Fibroblast of gingiva (primary cell): ENCODE data around the gene FAM13A.
A peak's percentile ranks its signal among the peaks of the same experiment; 100 is the strongest.
"Not testable (repeated sequence)": the region's sequence is repeated elsewhere in the genome, so short reads cannot be mapped to it uniquely, and the experiment has no call there.

Experiments
- DNase-seq: peaks from one replicate; pipeline ENCODE4 v3.0.0-alpha.2; 2011; ENCODE audit warnings: low read depth

The FAM13A gene

DNA sequence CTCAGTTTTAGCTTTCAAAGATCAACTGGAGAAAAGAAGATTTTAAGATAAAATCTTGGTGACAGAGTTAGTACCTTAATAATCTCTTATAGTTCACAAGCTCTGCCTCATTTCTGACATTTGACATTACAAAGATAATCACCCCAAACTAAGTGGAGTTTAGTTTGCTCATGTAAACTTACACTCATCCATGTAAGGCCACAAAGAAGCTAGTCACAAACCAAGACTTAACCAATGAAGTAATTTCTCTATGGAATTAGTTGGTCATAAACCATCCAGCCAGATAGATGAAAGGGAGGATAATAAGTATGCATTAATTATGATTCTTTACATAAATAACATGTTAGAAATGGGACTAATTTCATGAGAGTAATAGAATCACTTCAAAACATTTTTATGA is 159.2 kb downstream of the FAM13A start:
- DNase-seq, result no peak

DNA sequence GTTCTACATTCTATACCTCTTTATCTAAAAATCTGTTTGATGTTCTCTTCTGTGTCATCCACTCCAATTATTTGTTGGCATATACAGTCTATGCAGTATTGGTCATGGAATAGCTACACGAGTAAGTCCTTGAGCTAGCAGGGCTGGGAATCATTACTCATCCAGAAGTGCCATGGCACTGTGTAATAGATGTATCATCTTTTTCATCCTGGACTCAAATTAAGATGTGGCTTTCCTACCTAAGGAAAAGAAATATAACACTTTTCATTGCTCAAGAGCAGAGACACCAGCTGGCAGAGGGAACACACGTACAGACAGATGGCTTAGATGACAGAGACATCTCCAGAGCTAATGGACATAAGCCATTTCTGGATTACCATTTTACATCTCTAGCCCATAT is 159.8 kb downstream of the FAM13A start:
- DNase-seq, result no peak

DNA sequence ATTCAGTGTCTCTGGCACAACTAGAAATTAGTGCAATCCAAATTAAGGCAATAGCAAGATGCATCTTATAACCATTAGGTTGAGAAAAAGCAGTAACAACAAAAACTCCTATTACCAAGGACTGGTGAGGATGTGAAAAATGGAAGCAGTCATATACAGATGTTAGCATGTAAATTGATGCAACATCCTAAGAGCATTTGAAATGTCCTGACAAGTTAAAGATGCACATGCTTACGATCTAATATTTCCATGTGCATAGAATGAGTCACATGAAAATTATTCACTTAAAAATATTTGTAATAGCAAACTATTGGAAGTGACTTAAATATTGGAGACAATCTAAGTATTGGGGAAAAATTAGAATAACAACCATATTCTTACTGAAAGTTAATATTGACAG is 163.0 kb downstream of the FAM13A start:
- DNase-seq, result no peak

DNA sequence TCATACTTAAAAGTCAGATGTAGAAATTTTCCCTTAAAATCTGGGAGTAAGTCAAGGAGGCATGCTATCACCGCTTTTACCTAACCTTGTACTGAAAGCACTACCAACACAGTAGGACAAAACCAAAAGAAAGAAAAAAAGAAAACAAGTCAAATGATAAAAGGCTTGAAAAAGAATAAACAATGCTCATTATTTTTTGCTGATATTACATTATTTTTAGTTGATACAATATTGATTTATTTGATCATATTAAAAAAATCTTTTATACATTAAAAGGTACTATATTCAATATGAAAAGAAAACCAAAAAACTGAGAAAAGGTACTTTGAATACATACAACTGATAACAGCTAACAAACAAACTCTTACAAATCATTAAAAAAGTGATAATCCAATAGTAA is 164.3 kb downstream of the FAM13A start:
- DNase-seq, result no peak

DNA sequence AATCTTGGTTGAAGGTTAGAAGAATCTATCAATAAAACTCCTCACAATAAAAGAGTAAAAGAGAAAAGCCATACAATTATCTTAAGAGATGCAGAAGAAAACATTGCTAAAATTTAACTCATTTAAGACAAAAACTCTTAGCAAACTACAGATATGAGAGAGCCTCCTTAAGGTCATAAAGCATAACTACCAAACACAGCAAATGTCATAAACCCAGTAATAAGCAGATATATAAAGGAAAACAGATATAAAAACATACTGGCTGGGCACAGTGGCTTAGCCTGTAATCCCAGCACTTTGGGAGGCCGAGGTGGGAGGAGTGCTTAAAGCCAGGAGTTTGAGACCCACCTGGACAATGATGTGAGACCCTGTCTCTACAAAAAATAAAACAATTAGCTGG is 165.3 kb downstream of the FAM13A start:
- no peak for DNase-seq

DNA sequence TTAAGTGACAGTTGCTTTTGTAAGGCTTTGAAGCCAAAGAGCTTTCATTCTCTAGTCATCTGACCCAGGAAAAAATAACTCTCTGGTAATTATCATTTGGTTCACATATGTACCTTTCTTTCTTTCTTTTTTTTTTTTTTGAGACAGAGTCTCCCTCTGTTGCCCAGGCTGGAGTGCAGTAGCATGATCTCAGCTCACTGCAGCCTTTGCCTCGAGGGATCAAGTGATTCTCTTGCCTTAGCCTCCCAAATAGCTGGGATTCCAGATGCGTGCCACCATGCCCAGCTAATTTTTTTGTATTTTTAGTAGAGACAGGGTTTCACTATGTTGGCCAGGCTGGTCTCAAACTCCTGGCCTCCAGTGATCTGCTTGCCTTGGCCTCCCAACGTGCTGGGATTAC is 169.6 kb downstream of the FAM13A start:
- DNase-seq, result not testable (repeated sequence)

DNA sequence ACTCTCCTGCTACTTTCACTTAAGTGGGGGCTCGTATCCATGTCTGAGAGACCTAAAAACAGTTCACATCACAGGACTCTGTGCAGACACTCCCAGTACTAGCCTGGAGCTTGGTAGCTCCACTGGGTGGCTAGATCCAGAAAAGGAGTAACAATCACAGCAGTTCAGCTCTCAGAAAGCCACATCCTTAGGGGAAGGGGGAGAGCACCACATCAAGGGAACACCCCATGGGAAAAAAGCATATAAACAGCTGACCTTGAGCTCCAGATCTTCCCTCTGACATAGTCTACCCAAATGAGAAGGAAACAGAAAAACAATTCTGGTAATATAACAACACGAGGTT is 175.8 kb downstream of the FAM13A start:
- no peak for DNase-seq

DNA sequence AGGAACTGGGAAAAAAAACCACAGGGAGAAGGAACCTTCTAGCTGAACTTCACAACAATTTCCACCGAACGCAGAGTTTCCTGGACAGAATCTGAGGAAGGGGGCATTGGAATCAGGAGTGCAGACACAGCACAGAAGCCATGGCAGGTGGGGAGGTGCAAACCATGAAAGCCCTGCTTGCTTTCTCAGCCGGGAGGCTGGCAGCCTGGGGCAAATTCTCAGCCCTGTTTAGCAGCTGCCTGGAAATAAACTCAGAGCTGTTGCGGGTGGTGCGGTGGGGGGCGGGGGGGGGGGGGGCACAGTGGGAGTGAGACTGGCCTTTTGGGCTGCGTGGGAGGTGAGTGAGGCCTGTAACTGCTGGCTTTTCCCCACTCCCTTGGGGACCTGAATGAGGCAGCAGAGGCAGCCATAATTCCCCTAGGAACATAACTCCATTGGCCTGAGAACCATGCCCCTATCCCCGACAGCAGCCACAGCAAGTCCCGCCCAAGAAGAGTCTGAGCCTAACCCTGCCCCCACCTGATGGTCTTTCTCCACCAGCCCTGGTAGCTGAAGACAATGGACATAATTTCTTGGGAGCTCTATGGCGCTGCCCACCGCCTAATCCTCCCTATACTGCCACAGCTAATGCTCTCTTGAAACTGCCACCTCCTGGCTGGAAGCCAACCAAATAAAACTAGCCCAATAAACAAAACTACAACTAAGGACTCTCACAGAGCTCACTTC is 176.3 kb downstream of the FAM13A start:
- no peak for DNase-seq

DNA sequence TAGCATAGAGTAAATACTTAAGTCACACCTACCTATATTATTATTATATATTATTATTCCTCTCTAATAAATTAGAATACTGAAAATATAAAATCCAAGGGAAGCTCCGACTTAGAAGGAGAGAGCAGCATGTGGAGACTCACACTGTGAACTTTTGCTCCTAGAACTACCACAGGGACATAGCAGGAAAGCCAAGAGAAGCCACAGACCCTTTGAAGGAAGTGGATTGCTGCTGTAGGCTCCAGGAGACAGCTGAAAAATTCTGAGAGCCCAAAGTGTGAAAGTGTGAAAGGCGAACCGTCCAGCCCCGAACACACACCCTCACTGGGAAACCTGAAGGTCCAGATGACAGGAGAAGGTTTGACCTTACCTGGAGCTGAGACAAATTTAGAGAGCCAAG is 177.0 kb downstream of the FAM13A start:
- no peak for DNase-seq

DNA sequence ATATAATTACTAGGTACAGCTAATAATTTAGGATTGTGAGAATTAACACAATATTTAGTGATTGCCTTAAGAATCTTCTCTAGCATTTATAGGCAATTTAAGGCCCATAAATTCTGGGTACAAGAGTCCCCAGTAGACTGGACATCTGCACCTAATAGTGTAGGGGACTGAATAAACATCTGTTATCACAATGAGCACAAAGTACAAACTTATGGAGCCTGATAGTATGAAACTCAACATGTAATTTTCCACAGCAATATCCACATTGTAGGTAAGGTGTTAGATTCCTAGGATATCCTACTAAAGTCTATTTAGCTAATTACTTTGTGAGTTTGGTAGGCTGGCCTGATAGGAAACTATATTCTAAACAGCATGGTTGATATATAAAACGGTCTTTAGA is 178.3 kb downstream of the FAM13A start:
- no peak for DNase-seq

DNA sequence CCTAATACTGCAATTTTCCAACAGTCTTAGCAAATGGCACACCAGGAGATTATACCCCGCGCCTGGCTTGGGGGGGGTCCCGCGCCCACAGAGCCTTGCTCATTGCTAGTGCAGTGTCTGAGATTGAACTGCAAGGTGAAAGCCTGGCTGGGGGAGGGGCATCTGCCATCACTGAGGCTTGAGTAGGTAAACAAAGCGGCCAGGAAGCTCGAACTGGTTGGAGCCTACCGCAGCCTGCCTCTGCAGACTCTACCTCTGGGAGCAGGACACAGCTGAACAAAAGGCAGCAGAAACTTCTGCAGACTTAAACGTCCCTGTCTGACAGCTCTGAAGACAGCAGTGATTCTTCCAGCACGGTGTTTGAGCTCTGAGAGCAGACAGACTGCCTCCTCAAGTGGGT is 186.6 kb downstream of the FAM13A start:
- DNase-seq, result no peak

DNA sequence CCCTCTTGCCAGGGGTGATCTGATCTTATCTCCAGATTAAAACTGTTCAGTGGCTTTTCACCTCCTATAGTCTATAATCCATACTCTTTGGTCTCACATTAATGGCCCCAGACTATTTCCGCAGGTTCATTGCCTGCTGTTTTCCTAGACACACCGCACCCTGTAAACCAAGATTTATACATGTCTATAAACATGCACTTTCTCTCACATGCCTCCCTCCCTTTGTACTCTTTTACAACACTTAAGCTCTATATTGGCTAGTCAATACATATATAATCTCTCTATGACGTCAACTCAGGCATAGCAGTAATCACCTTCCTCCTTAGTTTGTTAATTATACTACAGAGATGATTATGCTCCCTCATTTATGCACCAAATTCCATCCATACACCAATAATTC is 188.5 kb downstream of the FAM13A start:
- DNase-seq, result no peak

DNA sequence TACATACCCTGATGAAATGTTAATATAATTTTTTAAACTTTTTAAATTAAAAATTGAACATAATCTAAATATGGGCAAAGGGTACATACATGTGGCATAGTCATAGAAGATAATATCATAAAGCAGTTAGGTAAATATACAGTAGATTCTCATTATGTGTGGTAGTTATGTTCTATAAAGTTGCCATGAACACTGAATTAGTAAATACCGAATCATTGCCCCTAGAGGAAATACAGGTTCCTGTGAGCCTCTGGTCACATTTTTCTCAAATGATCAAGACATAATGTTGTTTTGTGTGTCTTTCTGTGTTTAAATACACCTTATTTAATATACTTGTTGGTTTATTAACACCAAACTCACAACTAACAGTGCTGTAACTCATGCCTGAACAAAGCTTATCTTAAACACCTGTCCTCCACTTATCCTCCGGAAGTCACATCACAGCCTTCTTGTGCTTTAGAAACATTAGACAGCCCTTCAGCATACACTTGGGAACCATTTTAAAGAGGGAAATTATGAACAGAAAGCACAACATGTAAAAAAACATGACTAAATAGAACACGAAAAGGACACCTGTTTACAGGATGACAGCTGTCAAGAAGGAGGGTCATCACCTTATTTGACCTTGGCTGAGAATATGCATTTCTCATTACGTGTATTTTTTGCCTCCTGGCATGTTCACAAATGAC is 190.0 kb downstream of the FAM13A start:
- DNase-seq, result no peak

DNA sequence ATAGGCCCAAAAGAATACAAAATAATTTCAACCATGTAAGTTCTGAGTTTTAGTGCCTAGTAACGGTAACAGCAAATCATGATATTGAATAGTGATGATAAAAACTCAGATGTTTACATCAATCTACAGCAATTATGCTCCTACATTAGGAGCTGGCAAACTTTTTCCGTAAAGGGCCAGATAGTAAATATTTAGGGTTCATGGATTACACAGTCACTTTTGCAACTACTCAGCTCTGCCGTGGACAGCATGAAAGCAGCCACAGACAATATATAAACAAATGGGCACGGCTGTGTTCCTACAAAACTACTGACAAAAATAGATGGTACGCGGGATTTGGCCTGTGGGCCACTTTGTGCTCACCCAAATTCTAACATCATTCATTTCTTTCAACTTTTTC is 191.5 kb downstream of the FAM13A start:
- DNase-seq, result peak; percentile 5

DNA sequence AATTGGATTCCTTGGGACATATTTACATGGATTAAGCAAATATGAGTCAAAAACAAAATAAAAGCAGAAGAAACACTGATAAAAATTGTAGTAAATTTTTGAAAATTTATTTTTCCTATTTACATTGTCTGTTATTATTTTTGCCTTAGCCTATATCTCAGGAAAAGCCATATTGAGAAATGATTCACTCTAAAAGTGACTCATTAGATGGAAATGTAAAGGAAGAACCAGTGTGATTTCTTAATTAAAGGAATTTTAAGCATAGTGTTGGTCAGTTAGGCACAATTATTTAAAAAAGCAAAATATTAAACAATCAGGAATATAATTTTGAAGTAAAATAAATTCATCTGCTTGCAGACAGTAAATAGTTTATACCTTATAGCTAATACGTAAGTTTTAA is 191.9 kb downstream of the FAM13A start:
- no peak for DNase-seq

DNA sequence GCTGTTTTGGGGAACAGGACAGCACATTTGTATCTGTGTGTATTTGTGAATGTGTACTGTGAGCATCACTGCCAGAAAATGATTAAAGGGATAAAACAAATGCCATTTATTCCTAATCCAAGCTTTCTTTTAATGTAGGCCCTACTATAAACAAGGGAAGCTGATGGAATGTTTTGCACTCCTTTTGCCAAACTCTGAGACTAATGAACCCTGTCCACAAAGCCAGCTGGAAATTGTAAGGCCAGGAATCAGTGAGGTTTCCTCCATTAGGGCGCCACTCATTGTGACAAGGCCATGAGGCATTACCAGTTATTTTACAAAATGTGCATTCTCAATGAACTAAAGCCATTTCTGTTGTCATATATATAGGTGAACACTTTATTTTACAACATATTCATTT is 196.4 kb downstream of the FAM13A start:
- peak; percentile 31 for DNase-seq

DNA sequence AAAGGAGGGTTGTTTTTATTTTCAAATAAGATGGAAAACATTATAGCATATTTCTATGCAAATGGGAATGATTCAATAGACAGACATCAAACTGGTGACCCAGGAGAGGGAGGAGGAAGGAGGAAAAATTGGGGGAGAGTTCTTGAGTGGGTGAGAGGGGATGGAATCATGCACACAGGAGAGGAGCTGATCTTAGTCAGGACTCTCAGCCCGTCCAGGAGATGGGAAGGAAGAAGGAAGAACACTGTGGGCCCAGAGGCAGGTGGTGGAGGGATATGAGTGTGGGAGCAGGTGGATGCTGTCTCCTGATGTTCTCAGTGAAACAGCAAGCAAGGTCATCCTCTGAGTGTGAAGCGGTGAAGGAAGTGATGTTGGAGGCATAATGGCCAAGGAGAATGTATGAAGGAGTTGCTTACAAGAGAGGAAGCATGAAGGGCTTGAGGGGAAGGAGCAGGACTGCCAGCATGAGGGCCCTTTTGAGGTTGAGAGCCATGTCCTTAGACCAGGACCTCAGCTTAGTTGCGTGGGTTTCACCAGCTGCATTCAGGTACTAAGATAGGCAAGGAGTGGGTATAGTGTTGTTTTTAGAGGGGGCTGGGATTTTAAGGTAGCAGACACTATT is 197.7 kb downstream of the FAM13A start:
- no peak for DNase-seq

DNA sequence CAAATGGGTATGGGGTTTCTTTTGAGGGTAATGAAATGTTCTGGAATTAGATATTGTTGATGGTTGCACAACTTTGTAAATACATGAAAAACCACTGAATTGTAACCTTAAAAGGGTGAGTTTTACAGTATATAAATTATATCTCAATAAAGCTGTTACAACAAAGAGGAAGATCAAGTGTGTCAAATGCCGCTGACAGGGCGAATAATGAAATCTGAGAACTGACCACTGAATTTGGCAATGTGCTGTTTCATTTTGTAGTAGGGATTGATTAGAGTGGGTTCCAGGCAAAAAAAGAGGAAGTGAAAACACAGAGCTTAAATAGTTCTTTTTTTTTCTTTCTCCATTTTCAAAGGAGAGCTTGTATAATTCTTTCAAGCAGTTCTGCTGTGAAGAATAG is 198.2 kb downstream of the FAM13A start:
- DNase-seq, result peak; percentile 28

DNA sequence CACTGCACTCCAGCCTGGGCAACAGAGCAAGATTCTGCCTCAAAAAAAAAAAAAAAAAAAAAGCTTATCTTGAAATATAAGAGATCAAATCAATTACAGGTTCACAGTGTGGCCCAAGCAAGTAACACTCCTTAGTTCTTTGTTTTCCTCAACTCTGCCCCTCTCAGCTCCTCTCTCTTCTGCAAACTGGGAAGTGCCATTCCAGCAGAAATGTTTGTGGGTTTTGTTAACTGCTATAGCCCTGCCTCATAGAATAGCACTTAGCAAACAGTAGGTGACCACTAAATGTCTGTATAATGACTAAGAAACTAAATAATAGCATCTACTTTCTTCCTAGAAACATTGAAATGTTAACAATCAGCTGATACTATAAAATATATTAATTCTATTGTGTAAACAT is 199.4 kb downstream of the FAM13A start:
- DNase-seq, result no peak

DNA sequence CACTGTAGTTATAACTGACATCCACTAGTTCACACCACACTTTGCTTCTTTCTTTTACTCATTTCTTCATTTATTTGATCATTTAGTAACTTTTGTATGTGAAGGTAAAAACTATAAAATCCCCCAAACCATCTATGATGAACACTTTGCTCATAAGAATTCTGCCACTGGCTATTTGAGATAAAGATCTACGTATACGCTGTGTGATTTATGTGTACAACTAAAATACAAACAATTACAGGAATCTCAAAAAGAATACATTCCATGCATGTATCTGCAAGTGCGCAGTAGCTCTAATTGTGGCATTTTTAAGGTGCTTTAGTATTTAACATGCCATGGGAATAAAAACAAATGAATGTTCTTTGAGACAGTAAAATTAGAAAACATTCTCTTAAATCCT is 202.5 kb downstream of the FAM13A start:
- DNase-seq, result no peak

DNA sequence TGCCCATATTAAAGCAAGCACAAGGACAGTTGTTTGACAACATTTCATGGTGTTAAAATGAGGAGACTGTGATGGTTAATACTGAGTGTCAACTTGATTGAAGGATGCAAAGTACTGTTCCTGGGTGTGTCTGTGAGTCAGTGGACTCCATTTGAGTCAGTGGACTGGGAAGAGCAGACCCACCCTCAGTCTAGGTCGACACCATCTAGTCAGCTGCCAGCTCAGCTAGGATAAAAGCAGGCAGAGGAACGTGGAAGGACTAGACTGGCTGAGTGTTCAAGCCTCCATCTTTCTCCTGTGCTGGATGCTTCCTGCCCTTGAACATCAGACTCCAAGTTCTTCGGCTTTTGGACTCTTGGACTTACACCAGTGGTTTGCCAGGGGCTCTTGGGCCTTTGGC is 203.4 kb downstream of the FAM13A start:
- not testable (repeated sequence) for DNase-seq

DNA sequence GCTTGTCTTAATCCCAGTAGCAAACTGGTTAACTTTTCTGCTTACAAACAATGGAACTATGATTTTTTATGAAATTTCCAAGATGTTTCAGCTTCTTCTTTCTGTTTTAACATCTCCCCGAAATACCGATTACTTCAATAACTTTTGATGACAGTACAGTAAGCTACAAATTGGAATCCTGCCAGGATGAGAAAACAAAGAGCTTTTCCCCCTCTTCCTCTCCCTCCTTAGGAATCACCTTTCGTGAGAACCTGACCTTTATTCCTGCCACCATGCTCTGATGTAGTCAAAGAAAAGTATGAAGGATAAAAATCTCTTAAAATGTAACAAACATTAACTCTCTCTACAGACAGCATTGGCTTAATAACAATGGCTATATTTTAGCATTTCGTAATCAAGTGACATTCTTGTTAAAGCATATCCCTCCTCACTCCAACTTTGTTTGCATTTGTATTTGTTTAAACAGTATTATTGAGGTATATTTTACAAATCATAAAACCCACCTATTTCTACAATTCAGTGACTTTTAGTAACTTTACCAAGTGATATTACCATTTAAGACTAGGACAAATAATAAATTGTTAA is 210.7 kb downstream of the FAM13A start:
- no peak for DNase-seq

DNA sequence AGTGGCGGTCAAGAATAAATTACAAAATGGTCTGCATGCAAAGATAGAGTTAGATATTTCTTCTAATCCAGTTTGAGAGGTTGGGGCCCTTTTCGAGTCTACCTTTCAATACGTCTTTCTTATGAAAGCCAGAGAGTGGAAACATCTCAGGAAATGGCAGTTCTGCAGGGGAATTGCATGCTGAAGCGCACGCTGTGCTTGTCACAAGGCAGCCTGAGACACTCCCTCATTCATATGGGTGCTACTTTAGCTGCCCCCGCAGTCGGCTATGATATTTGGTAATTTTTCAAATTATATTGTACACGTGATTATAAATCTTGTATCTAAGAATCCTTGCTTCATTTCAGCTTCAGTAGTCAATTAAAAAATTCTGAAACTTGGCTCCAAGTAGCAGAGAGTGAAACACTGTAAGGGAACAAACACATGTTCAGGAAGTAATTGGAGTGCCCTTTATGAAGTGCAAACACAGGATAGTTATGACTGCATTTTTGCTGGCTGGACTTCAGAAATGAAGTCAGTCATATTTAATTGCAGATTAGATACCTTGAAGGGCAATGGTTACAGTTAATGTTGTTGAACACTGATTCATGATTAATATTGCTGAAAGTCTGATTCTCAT is 213.8 kb downstream of the FAM13A start:
- peak; percentile 60 for DNase-seq
